ENCODE measurements around the gene OTULINL. TPM values are rescaled to one million over a fixed set of nuclear protein-coding genes. Genes with fewer than 3 reads are reported as not detected.

OTULINL gene
- total RNA-seq, 6 experiments from 2014 or later = 0.66 to 1.7 (median 1.2) TPM

DNA sequence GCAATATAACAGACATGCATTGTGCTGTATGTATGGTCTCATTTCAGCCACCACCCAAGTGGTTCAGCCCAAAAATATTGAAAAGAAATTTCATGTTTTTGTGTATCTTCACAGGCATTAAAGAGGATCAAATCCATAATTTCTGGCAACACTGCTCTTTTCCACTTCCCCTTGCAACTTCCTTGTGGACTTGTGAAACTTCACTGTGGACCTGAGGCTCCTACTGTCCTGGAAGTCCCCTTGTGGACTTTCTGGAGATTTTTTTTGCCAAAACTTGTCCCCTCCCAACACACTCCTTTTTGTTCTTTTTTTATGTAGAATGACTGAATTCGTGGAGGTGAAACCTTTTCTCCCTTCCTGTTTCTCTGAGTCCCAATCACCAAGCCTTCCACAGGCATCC is 14.3 kb downstream of the OTULINL start:
- Histone ChIP-seq H3K4me3 (no peak overlapping the region), H3K27ac (no peak overlapping the region), H3K36me3 (no peaks in the 10 kb centered on the region), H3K4me1 (no peaks in the 10 kb centered on the region), H3K27me3 (no peaks in the 10 kb centered on the region), H3K9me3 (no peaks in the 10 kb centered on the region)
- 17% methylated on average over 1 of the region's 1 CpG for WGBS (ENCODE audit: insufficient coverage, low coverage, low lambda C conversion rate, missing lambda C conversion rate)
- TF ChIP-seq, protein P1, sequence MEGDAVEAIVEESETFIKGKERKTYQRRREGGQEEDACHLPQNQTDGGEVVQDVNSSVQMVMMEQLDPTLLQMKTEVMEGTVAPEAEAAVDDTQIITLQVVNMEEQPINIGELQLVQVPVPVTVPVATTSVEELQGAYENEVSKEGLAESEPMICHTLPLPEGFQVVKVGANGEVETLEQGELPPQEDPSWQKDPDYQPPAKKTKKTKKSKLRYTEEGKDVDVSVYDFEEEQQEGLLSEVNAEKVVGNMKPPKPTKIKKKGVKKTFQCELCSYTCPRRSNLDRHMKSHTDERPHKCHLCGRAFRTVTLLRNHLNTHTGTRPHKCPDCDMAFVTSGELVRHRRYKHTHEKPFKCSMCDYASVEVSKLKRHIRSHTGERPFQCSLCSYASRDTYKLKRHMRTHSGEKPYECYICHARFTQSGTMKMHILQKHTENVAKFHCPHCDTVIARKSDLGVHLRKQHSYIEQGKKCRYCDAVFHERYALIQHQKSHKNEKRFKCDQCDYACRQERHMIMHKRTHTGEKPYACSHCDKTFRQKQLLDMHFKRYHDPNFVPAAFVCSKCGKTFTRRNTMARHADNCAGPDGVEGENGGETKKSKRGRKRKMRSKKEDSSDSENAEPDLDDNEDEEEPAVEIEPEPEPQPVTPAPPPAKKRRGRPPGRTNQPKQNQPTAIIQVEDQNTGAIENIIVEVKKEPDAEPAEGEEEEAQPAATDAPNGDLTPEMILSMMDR (IDR thresholded peaks at IDR 0.05) = no peak
- TF ChIP-seq POLR2A (IDR thresholded peaks at IDR 0.05) = no peak
- no peak for DNase-seq
- intact Hi-C loops (cut with DNase I) = no loop called here
- ATAC-seq = peak in 2 of 4 donors; percentile 11 to 20

GRCh38 chr5:14597080-14597479 is 15.5 kb downstream of the OTULINL start:
- no peak overlapping the region for H3K4me3 ChIP-seq
- DNase-seq (no peak), ATAC-seq (no peak)
- H3K27ac ChIP-seq = no peak overlapping the region
- 60% methylated on average over 1 of the region's 1 CpG for WGBS (ENCODE audit: insufficient coverage, low coverage, low lambda C conversion rate, missing lambda C conversion rate)
- H3K4me1 ChIP-seq = no peaks in the 10 kb centered on the region
- H3K9me3 ChIP-seq = no peaks in the 10 kb centered on the region
- TF ChIP-seq, protein P1 (IDR thresholded peaks at IDR 0.05) = no peak
- TF ChIP-seq POLR2A (IDR thresholded peaks at IDR 0.05) = no peak
- H3K27me3 ChIP-seq = no peaks in the 10 kb centered on the region
- H3K36me3 ChIP-seq = no peaks in the 10 kb centered on the region
- intact Hi-C loops (cut with DNase I) = no loop called here

DNA sequence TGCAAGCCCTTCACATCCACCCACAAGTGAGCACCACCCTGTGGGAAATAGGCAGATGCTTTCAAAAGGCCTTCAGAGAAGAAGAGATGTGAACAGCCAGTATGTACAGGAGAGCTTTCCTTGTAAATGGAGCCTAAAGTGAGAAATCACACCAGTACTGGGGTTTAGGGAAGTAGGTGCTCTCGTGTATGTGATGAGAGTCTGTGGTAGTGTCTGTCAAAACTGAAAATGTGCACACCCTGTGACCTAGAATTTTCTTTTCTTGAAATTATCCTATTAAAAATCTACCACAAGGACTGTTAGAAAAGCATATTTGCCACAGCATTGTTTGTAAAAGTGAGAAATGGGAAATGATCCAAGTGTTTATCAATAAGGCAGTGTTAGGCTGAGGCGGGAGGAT is 16.6 kb downstream of the OTULINL start:
- Histone ChIP-seq H3K27me3 (no peaks in the 10 kb centered on the region), H3K4me3 (no peak overlapping the region), H3K4me1 (no peaks in the 10 kb centered on the region), H3K36me3 (no peaks in the 10 kb centered on the region), H3K9me3 (no peaks in the 10 kb centered on the region), H3K27ac (no peak overlapping the region)
- DNase-seq = no peak
- 41% methylated on average over 2 of the region's 2 CpGs for WGBS (ENCODE audit: insufficient coverage, low coverage, low lambda C conversion rate, missing lambda C conversion rate)
- ATAC-seq = peak in 1 of 4 donors; percentile 26
- TF ChIP-seq, protein P1 (IDR thresholded peaks at IDR 0.05) = no peak
- TF ChIP-seq POLR2A (IDR thresholded peaks at IDR 0.05) = no peak
- intact Hi-C loops (cut with DNase I) = no loop called here

DNA sequence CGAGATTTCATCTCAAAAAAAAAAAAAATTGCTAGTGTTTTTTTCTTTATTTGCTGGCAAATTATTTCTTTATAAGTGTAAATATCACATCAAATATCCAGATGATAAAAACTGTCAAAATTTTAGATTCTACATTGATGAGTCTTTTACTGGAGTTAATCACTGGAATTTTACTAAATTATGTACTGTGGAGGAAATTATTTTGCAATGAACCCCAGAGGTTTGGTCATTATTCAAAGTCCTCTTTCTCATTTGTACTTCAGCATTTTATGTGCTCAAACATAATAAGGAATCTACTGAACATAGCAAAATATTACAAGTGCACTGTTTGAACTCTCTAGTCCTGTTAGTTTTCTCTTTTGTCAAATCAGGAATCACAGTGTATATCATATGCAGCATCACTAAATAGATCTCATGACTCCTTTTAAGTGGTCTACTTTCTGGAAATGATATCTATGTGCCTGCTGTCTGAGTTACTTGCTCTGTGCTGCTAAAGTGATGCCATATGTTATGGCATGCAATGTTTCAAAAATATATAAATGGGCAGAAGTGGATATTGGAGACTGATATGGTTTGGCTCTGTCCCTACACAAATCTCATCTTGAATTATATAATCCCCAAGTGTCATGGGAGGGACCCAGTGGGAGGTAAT is 18.0 kb downstream of the OTULINL start:
- no peaks in the 10 kb centered on the region for H3K4me1 ChIP-seq
- DNase-seq = no peak

More for the DNA sequence above, 18.0 kb downstream of the OTULINL start:
- intact Hi-C loops (cut with DNase I) = no loop called here
- H3K27ac ChIP-seq = no peak overlapping the region
- WGBS (ENCODE audit: insufficient coverage, low coverage, low lambda C conversion rate, missing lambda C conversion rate) = 27% methylated on average over 1 of the region's 1 CpG
- ATAC-seq = no peak
- TF ChIP-seq POLR2A (IDR thresholded peaks at IDR 0.05) = no peak
- TF ChIP-seq, protein P1 (IDR thresholded peaks at IDR 0.05) = no peak
- no peaks in the 10 kb centered on the region for H3K9me3 ChIP-seq
- H3K4me3 ChIP-seq = no peak overlapping the region
- H3K36me3 ChIP-seq = no peaks in the 10 kb centered on the region
- no peaks in the 10 kb centered on the region for H3K27me3 ChIP-seq

Measured in right lobe of liver (tissue), 6 donors.